GM12878 (cell line): Measurements from ENCODE around the gene CD52. TPM values are rescaled to one million over a fixed set of nuclear protein-coding genes. Genes with fewer than 3 reads are reported as not detected.

Source experiments
- ASH2L ChIP-seq: fragments of 300-600, 200-600 bp; sonication (generic); IDR thresholded peaks from 2 replicates; pipeline ENCODE4 v1.6.1; 2017; ENCODE audit warnings: low read depth, mild to moderate bottlenecking, borderline replicate concordance
- CBX3 ChIP-seq: fragments of 200-600 bp; sonication (generic); IDR thresholded peaks from 2 replicates; pipeline ENCODE4 v1.6.1; 2016; ENCODE audit warnings: low read depth, borderline replicate concordance
- CEBPB ChIP-seq, 2 experiments: fragments of 150-350 bp in 1 of 2; IDR thresholded peaks; 2 replicates each; pipeline ENCODE4 v1.6.1; 2012 to 2014; ENCODE audit warnings: low read depth in 2 of 2, low read length in 2 of 2, borderline replicate concordance in 1 of 2, inconsistent platforms in 1 of 2
- CEBPZ ChIP-seq: fragments of 150-350 bp; IDR thresholded peaks from 2 replicates; pipeline ENCODE4 v1.6.1; 2016; ENCODE audit warnings: low read depth, low read length
- E4F1 ChIP-seq: fragments of 450-650 bp; IDR thresholded peaks from 2 replicates; pipeline ENCODE4 v1.6.1; 2018; ENCODE audit warnings: borderline replicate concordance, mild to moderate bottlenecking; ENCODE audit not compliant: partially characterized antibody
- HSF1 ChIP-seq: fragments of 150-350 bp; IDR thresholded peaks from 2 replicates; pipeline ENCODE4 v1.6.1; 2014; ENCODE audit warnings: mild to moderate bottlenecking, low read depth, low read length
- IRF4 ChIP-seq: IDR thresholded peaks from 2 replicates; pipeline ENCODE4 v1.6.1; 2011; ENCODE audit warnings: low read depth, low read length
- NKRF ChIP-seq: fragments of 450-650 bp; conservative IDR thresholded peaks from 2 replicates; pipeline ENCODE4 v1.6.1; 2017; ENCODE audit warnings: mild to moderate bottlenecking, moderate library complexity
- PML ChIP-seq: IDR thresholded peaks from 2 replicates; pipeline ENCODE4 v1.6.1; 2012; ENCODE audit warnings: low read length, inconsistent platforms
- POLR2AphosphoS5 ChIP-seq: IDR thresholded peaks from 2 replicates; pipeline ENCODE4 v1.6.1; 2011; ENCODE audit warnings: mild to moderate bottlenecking, low read length, inconsistent platforms
- SKIL ChIP-seq: fragments of 450-650 bp; IDR thresholded peaks from 2 replicates; pipeline ENCODE4 v1.6.1; 2017; ENCODE audit warnings: mild to moderate bottlenecking, low read depth, inconsistent platforms; ENCODE audit not compliant: poor library complexity, severe bottlenecking
- TAF1 ChIP-seq: IDR thresholded peaks from 2 replicates; pipeline ENCODE4 v1.6.1; 2011; ENCODE audit warnings: mild to moderate bottlenecking, low read depth, low read length, borderline replicate concordance
- TBL1XR1 ChIP-seq: IDR thresholded peaks from 2 replicates; pipeline ENCODE4 v1.6.1; 2012; ENCODE audit warnings: low read depth, low read length, improper control_type of control experiment
- TCF12 ChIP-seq: IDR thresholded peaks from 2 replicates; pipeline ENCODE4 v1.6.1; 2011; ENCODE audit warnings: low read depth, mild to moderate bottlenecking, low read length
- USF2 ChIP-seq: IDR thresholded peaks from 2 replicates; pipeline ENCODE4 v1.6.1; 2011; ENCODE audit warnings: low read depth, low read length, improper control_type of control experiment, borderline replicate concordance
- ZNF207 ChIP-seq: fragments of 450-650 bp; IDR thresholded peaks from 2 replicates; pipeline ENCODE4 v1.6.1; 2014; ENCODE audit warnings: antibody characterized with exemption, mild to moderate bottlenecking, borderline replicate concordance
- polyA plus RNA-seq, 11 experiments: library from polyadenylated mRNA; depleted of rRNA in 4 of 11; unstranded in 6 of 11; stranded (reverse) in 5 of 11; fragments of >200 nt; fragmentation: Nextera tagmentation in 4 of 11; fragmentation: Illumina TruSeq in 1 of 11; extraction: Ambion mirVana in 4 of 11; extraction: Trizol in 1 of 11; gene quantifications; 1 replicate in 1 of 11; 2 replicates in 10 of 11; pipeline versions ENCODE4 v1.2.1 to v1.2.3, GENCODE V29; 2011 to 2016; ENCODE audit warnings: inconsistent platforms in 2 of 11, missing spikeins in 2 of 11, low read depth in 1 of 11
- total RNA-seq, 4 experiments: library from RNA; depleted of rRNA in 3 of 4; stranded (reverse); fragments of >200 nt in 3 of 4; fragmentation: Illumina TruSeq in 1 of 4; extraction: Trizol in 1 of 4; gene quantifications; 2 replicates each; pipeline versions ENCODE4 v1.2.1 to v1.2.3, GENCODE V29; 2013 to 2021

CD52 gene
- total and polyA plus RNA-seq, 10 of the 15 experiments (the other 5 are each of a cell fraction or from before 2014, with no cell fraction given): 237 to 2,736 (median 532) TPM

GRCh38 chr1:26275580-26276431, 42.0 kb upstream of the CD52 start (continued):
- TF ChIP-seq CEBPZ: no peak
- no peak; the same call in 1 of the 2 replicates for TF ChIP-seq ZNF207
- TF ChIP-seq HSF1: no peak
- TF ChIP-seq TCF12: no peak
- no peak for TF ChIP-seq SKIL
- TF ChIP-seq E4F1: no peak
- no peak for TF ChIP-seq IRF4
- peak; percentile 51 for TF ChIP-seq USF2
- TF ChIP-seq POLR2AphosphoS5: no peak
- no peak for TF ChIP-seq NKRF
- no peak for TF ChIP-seq TBL1XR1
- no peak for TF ChIP-seq ASH2L
- TF ChIP-seq TAF1: no peak
- TF ChIP-seq CBX3: no peak
- no peak for TF ChIP-seq CEBPB (IDR thresholded peaks at IDR 0.05; ENCODE audit: borderline replicate concordance in 1 of 2, low read depth in 2 of 2, low read length in 2 of 2)
- TF ChIP-seq PML: no peak
